Measurements from ENCODE around the gene ZNF565. TPM values are rescaled to one million over a fixed set of nuclear protein-coding genes. Genes with fewer than 3 reads are reported as not detected.

ZNF565 gene
- total RNA-seq, 1 experiment from 2014 or later: 4.8 TPM

DNA sequence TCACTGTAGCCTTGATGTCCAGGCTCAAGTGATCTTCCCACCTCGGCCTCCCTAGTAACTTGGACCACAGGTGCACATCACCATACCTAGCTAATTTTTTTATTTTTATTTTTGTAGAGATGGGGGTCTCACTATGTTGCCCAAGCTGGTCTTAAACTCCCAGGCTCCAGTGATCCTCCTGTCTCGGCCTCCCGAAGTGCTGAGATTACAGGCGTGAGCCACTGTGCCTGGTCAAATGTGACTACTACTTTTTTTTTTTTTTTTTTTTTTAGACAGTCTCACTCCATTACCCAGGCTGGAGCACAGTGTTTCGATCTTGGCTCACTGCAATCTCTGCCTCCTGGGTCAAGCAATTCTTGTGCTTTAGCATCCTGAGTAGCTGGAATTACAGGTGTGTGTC is 41.6 kb downstream of the ZNF565 start:
- Histone ChIP-seq H2BK120ac (ENCODE audit: low read depth, low read length, poor library complexity, severe bottlenecking) (no peak overlapping the region), H3K4me1 (ENCODE audit: insufficient read depth, low read length) (no peaks in the 10 kb centered on the region; the same call in 1 of the 2 replicates), H2BK20ac (ENCODE audit: low read depth, low read length, poor library complexity, severe bottlenecking) (no peak overlapping the region), H3K56ac (ENCODE audit: insufficient read length, low read depth, low read length) (no peak overlapping the region), H3K4ac (ENCODE audit: low read depth, low read length) (no peak overlapping the region), H3K14ac (ENCODE audit: insufficient read depth, low read length) (no peak overlapping the region), H4K20me1 (ENCODE audit: control insufficient read depth, insufficient read depth, insufficient read length) (no peaks in the 10 kb centered on the region), H2BK5ac (ENCODE audit: insufficient read length, low read length) (no peak overlapping the region), H2BK15ac (ENCODE audit: low read depth, low read length) (no peak overlapping the region), H3K9ac (ENCODE audit: extremely low read depth, insufficient read length, low read length) (no peak overlapping the region), H3K18ac (ENCODE audit: insufficient read length, low read depth, low read length) (no peak overlapping the region), H3K79me2 (ENCODE audit: insufficient read depth, low read length) (no peaks in the 10 kb centered on the region), H3K4me2 (ENCODE audit: insufficient read depth, insufficient read length, low read length) (no peak overlapping the region), H4K91ac (ENCODE audit: insufficient read length, low read depth, low read length) (no peak overlapping the region), H3T11ph (ENCODE audit: low read length) (no peak overlapping the region), H2AFZ (ENCODE audit: low read length) (no peak overlapping the region), H4K5ac (ENCODE audit: insufficient read length, low read depth, low read length) (no peak overlapping the region), H3K23me2 (ENCODE audit: insufficient read length, low read depth, low read length, poor library complexity, severe bottlenecking) (no peaks in the 10 kb centered on the region), H2BK12ac (ENCODE audit: insufficient read length, low read depth, low read length) (no peak overlapping the region), H3K9me3 (ENCODE audit: control insufficient read depth, low read depth, low read length) (no peaks in the 10 kb centered on the region), H2AK5ac (ENCODE audit: insufficient read length, low read length) (no peak overlapping the region), H3K79me1 (ENCODE audit: insufficient read depth, low read depth, low read length, poor library complexity, severe bottlenecking) (no peaks in the 10 kb centered on the region), H3K23ac (ENCODE audit: insufficient read length, low read depth, low read length) (no peak overlapping the region), H3K27me3 (ENCODE audit: insufficient read depth, low read length) (no peaks in the 10 kb centered on the region), H3K27ac (ENCODE audit: insufficient read length, low read depth, low read length) (no peak overlapping the region), H4K8ac (replicated peaks; ENCODE audit: insufficient read length, low read depth, low read length) (no peak overlapping the region)
- Mint-ChIP-seq H3K36me3 (ENCODE audit: insufficient read depth in 1 of 3, low read depth in 3 of 3) (no peaks in the 10 kb centered on the region; a peak in 1 of 7 replicates), H3K27me3 (ENCODE audit: low read depth) (peaks cover 3% of the 10 kb centered on the region; the same call in 1 of the 2 replicates), H3K4me1 (peaks cover 10 to 11% of the 10 kb centered on the region in 2 experiments; a peak in 2 of 4 replicates), H3K4me3 (no peak overlapping the region), H3K9me3 (no peaks in the 10 kb centered on the region; a peak in 1 of 5 replicates), H3K27ac (no peak overlapping the region)
- no peak for DNase-seq
- WGBS (ENCODE audit: extremely low coverage, insufficient read length, low lambda C conversion rate): no CpG with 5 or more reads among the region's 5 CpGs
- TF ChIP-seq, protein P1, sequence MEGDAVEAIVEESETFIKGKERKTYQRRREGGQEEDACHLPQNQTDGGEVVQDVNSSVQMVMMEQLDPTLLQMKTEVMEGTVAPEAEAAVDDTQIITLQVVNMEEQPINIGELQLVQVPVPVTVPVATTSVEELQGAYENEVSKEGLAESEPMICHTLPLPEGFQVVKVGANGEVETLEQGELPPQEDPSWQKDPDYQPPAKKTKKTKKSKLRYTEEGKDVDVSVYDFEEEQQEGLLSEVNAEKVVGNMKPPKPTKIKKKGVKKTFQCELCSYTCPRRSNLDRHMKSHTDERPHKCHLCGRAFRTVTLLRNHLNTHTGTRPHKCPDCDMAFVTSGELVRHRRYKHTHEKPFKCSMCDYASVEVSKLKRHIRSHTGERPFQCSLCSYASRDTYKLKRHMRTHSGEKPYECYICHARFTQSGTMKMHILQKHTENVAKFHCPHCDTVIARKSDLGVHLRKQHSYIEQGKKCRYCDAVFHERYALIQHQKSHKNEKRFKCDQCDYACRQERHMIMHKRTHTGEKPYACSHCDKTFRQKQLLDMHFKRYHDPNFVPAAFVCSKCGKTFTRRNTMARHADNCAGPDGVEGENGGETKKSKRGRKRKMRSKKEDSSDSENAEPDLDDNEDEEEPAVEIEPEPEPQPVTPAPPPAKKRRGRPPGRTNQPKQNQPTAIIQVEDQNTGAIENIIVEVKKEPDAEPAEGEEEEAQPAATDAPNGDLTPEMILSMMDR (conservative IDR thresholded peaks at IDR 0.05): no peak
